IPS-18a (cell line): Measurements from ENCODE around the gene PLCB4.
"Not testable (repeated sequence)": the region's sequence is repeated elsewhere in the genome, so short reads cannot be mapped to it uniquely, and the experiment has no call there.

Source experiments
- H3K27ac ChIP-seq: one replicate; pipeline ENCODE4 v1.5.1; 2013; ENCODE audit warnings: low read length
- H3K27me3 ChIP-seq: one replicate; pipeline ENCODE4 v1.6.1; 2013; ENCODE audit warnings: mild to moderate bottlenecking, low read length; ENCODE audit not compliant: control insufficient read depth, insufficient read depth
- H3K36me3 ChIP-seq: one replicate; pipeline ENCODE4 v1.6.1; 2013; ENCODE audit warnings: low read depth, low read length; ENCODE audit not compliant: control insufficient read depth
- H3K4me1 ChIP-seq: one replicate; pipeline ENCODE4 v1.6.1; 2013; ENCODE audit warnings: low read depth, low read length; ENCODE audit not compliant: control insufficient read depth
- H3K4me3 ChIP-seq: one replicate; pipeline ENCODE4 v1.5.1; 2013; ENCODE audit warnings: low read length
- H3K9ac ChIP-seq: one replicate; pipeline ENCODE4 v1.6.1; 2013; ENCODE audit warnings: mild to moderate bottlenecking, low read length, moderate library complexity
- H3K9me3 ChIP-seq: one replicate; pipeline ENCODE4 v1.6.1; 2013; ENCODE audit warnings: low read depth, low read length; ENCODE audit not compliant: control insufficient read depth

Gene PLCB4

DNA sequence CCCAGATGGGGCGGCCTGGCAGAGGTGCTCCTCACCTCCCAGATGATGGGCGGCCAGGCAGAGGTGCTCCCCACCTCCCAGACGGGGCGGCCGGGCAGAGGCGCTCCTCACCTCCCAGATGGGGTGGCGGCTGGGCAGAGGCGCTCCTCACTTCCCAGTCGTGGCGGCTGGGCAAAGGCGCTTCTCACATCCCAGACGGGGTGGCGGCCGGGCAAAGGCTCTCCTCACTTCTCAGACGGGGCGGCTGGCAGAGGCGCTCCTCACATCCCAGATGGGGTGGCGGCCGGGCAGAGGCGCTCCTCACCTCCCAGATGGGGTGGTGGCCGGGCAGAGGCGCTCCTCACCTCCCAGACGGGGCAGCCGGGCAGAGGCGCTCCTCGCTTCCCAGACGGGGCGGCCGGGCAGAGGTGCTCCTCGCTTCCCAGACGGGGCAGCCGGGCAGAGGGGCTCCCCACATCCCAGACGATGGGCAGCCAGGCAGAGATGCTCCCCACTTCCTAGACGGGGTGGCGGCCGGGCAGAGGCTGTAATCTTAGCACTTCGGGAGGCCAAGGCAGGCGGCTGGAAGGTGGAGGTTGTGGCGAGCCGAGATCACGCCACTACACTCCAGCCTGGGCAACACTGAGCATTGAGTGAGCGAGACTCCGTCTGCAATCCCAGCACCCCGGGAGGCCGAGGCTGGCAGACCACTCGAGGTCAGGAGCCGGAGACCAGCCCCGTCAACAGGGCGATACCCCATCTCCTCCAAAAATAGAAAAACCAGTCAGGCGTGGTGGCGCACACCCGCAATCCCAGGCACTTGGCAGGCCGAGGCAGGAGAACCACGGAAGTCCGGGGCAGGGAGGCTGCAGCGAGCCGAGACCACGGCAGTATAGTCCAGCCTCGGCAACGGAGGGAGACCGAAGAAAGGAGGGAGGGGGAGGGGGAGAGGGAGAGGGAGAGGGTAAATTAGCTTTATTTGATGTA lies 316.7 kb downstream of the PLCB4 start:
- not testable (repeated sequence) for H3K27ac ChIP-seq, H3K27me3 ChIP-seq, H3K4me3 ChIP-seq, H3K4me1 ChIP-seq, H3K36me3 ChIP-seq, H3K9me3 ChIP-seq, H3K9ac ChIP-seq

DNA sequence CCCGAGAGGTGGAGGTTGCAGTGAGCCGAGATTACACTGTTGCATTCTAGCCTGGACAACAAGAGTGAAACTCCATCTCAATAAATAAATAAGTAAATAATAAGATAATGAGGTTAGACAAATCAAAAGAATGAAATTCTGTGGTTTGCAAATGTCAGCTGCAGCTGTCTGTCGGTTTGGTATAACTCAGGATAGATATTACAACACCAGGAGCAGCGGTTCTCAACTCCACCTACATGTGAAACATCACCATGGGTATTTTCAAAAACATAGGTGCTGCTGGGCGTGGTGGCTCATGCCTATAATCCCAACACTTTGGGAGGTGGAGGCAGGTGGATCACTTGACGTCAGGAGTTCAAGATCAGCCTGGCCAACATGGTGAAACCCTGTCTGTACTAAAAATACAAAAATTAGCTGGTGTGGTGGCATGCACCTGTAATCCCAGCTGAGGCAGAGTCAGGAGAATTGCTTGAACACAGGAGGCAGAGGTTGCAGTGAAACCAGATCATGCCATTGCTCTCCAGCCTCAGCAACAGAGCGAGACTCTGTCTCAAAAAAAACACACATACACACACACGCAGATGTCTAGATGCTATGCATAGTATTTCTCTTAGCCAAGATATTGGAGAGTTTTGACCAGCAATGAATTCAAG lies 319.4 kb downstream of the PLCB4 start:
- peaks cover 3% of the 10 kb centered on the region for H3K4me1 ChIP-seq
- no peaks in the 10 kb centered on the region for H3K27me3 ChIP-seq
- H3K36me3 ChIP-seq: peaks cover 8% of the 10 kb centered on the region
- no peak overlapping the region for H3K4me3 ChIP-seq
- H3K9ac ChIP-seq: no peak overlapping the region
- no peak overlapping the region for H3K27ac ChIP-seq
- no peaks in the 10 kb centered on the region for H3K9me3 ChIP-seq

GRCh38 chr20:9388813-9389161 lies 319.9 kb downstream of the PLCB4 start:
- H3K9ac ChIP-seq: no peak overlapping the region
- H3K9me3 ChIP-seq: no peaks in the 10 kb centered on the region
- H3K4me1 ChIP-seq: peaks cover 3% of the 10 kb centered on the region
- H3K36me3 ChIP-seq: peaks cover 8% of the 10 kb centered on the region
- no peak overlapping the region for H3K4me3 ChIP-seq
- no peak overlapping the region for H3K27ac ChIP-seq
- H3K27me3 ChIP-seq: no peaks in the 10 kb centered on the region

DNA sequence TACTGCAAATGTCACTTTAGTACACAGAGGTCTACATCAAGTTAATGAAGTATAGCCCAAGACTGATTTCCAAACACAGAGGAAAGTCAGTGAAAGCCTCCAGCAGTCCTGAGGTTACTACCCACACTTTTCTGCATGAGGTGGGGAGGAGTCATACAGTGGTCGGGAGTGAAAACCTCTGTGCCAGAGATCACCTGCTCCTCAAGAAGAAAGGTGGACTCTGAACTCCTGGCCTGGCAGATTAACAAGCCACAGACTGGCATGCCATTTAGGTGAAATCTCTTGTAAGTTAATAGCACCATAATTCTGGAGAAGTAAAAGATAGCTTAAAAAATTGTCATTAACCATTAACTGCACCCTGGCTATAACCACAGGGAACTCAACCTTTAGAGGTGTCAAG lies 320.5 kb downstream of the PLCB4 start:
- Histone ChIP-seq H3K36me3 (peaks cover 5% of the 10 kb centered on the region), H3K4me1 (peaks cover 3% of the 10 kb centered on the region), H3K9ac (no peak overlapping the region), H3K4me3 (no peak overlapping the region), H3K9me3 (no peaks in the 10 kb centered on the region), H3K27me3 (no peaks in the 10 kb centered on the region), H3K27ac (no peak overlapping the region)

DNA sequence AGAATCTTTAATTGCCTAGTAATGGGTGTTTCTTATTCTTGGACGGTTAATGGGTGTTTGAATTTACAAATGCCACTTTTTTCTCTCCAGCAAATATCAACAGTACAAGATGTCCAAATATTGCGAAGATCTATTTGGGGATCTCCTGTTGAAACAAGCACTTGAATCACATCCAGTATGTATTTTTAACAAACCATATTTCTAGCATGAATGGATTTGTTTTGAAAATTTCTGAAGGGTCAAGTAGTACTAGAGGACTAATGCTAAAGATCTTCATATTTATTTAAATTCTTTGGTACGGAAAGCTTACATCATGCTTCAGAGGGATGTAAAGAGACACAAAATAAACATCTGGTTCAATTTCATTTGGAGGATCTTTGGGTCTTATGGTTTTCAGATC lies 321.6 kb downstream of the PLCB4 start:
- Histone ChIP-seq H3K4me3 (no peak overlapping the region), H3K27me3 (no peaks in the 10 kb centered on the region), H3K27ac (no peak overlapping the region)

DNA sequence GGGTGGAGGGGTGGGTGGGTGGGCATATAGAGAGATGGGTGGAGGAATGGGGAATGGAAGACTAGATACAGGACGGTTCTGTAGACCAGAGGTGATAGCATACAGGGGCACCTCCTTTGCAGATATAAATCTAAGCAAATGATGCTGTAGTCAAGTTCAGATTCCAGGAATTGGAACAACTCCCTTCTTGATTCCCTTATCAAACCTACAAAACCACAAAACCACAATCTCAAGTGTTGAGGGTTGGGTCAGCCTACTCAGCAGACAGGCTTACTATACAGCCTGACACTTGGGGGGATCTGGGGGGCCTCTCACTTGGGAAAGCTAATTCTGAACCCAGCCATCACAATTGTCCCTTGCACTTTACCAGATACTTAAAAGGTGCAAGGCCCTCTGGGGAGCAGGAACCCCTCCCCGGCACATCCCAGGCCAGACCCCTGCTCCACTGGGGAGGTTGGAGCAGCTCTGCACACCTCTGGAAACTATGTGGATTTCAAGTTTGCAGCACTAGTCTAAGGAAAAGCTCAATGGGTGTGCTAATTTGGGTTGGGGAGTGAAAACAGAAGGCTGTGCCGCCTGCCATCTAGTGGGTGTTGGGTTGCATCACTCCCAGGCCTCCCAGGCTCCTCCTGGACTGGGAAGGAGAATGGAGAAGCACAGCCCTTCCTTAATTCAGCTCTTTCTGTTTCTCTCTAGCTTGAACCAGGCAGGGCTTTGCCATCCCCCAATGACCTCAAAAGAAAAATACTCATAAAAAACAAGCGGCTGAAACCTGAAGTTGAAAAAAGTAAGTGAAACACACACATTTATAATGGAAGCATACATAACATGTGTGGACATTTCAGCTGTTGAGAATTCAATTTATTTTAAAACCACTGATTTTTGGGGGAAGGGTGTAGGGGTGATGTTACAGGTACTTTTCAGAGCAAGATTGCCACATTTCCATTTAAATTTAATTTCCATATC lies 324.3 kb downstream of the PLCB4 start:
- Histone ChIP-seq H3K36me3 (peaks cover 3% of the 10 kb centered on the region), H3K4me1 (peaks cover 3% of the 10 kb centered on the region), H3K9ac (no peak overlapping the region), H3K27ac (no peak overlapping the region), H3K9me3 (no peaks in the 10 kb centered on the region), H3K4me3 (no peak overlapping the region), H3K27me3 (no peaks in the 10 kb centered on the region)

More for the DNA sequence above, 321.6 kb downstream of the PLCB4 start:
- Histone ChIP-seq H3K9ac (no peak overlapping the region), H3K9me3 (no peaks in the 10 kb centered on the region), H3K36me3 (peaks cover 3% of the 10 kb centered on the region), H3K4me1 (peaks cover 3% of the 10 kb centered on the region)

GRCh38 chr20:9395971-9396370 lies 327.1 kb downstream of the PLCB4 start:
- H3K27ac ChIP-seq: no peak overlapping the region
- peaks cover 9% of the 10 kb centered on the region for H3K4me1 ChIP-seq
- no peak overlapping the region for H3K9ac ChIP-seq
- H3K4me3 ChIP-seq: no peak overlapping the region
- no peaks in the 10 kb centered on the region for H3K27me3 ChIP-seq
- no peaks in the 10 kb centered on the region for H3K9me3 ChIP-seq
- H3K36me3 ChIP-seq: peaks cover under 1% of the 10 kb centered on the region

DNA sequence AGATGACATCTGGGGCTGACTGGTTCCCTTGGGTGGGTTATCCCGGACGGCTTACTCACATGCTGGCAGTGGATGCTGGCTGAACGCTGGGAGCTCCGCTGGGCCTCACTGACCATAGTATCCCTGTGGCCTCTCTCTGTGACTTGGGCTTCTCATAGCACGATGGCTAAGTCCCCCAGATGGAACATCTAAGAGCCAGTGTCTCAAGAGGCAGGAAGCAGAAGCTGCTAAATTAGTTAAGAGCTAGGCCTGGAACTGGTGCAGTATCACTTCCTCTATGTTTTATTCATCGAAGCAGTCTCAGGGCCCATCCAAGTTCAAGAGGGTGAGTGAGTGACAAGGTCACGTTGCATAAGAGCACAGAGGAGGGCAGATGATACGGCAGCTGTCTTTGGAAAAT lies 329.0 kb downstream of the PLCB4 start:
- Histone ChIP-seq H3K4me3 (no peak overlapping the region), H3K9ac (no peak overlapping the region), H3K27ac (no peak overlapping the region), H3K36me3 (no peaks in the 10 kb centered on the region), H3K27me3 (no peaks in the 10 kb centered on the region), H3K4me1 (peaks cover 9% of the 10 kb centered on the region), H3K9me3 (no peaks in the 10 kb centered on the region)

GRCh38 chr20:9398882-9399281 lies 330.0 kb downstream of the PLCB4 start:
- Histone ChIP-seq H3K4me3 (no peak overlapping the region), H3K4me1 (peaks cover 9% of the 10 kb centered on the region), H3K27me3 (no peaks in the 10 kb centered on the region), H3K27ac (no peak overlapping the region), H3K9me3 (no peaks in the 10 kb centered on the region), H3K9ac (no peak overlapping the region), H3K36me3 (no peaks in the 10 kb centered on the region)

- no peak overlapping the region for H3K27ac ChIP-seq
- H3K4me3 ChIP-seq: no peak overlapping the region
Measured at GRCh38 chr20:9399322-9399721, 330.4 kb downstream of the PLCB4 start.

More at GRCh38 chr20:9399322-9399721, 330.4 kb downstream of the PLCB4 start:
- no peak overlapping the region for H3K9ac ChIP-seq
- H3K36me3 ChIP-seq: no peaks in the 10 kb centered on the region
- H3K27me3 ChIP-seq: no peaks in the 10 kb centered on the region
- peaks cover 9% of the 10 kb centered on the region for H3K4me1 ChIP-seq
- H3K9me3 ChIP-seq: no peaks in the 10 kb centered on the region
